Liver (tissue), 3 donors: ENCODE measurements around the gene PIGN.

Source experiments
- ATF3 ChIP-seq: IDR thresholded peaks from 2 replicates; pipeline ENCODE4 v1.6.1; 2016; ENCODE audit warnings: antibody characterized with exemption
- CTCF ChIP-seq: fragments of 150-350 bp; IDR thresholded peaks from 2 replicates; pipeline ENCODE4 v1.5.1; 2017; ENCODE audit warnings: improper control_type of control experiment, low read depth, low read length; ENCODE audit not compliant: missing input control
- EGR1 ChIP-seq, 2 donors: IDR thresholded peaks; 2 replicates each; pipeline ENCODE4 v1.6.1; 2016 to 2018; ENCODE audit warnings: antibody characterized with exemption in 2 of 2, low read depth in 2 of 2
- FOXA1 ChIP-seq: IDR thresholded peaks from 2 replicates; pipeline ENCODE4 v1.6.1; 2016; ENCODE audit warnings: antibody characterized with exemption
- MAX ChIP-seq: IDR thresholded peaks from 2 replicates; pipeline ENCODE4 v1.6.1; 2016; ENCODE audit warnings: antibody characterized with exemption
- RAD21 ChIP-seq, 2 donors: IDR thresholded peaks; 2 replicates each; pipeline ENCODE4 v1.6.1; 2016; ENCODE audit warnings: antibody characterized with exemption in 2 of 2, mild to moderate bottlenecking in 2 of 2
- REST ChIP-seq: IDR thresholded peaks from 2 replicates; pipeline ENCODE4 v1.6.1; 2016; ENCODE audit warnings: antibody characterized with exemption, mild to moderate bottlenecking
- TAF1 ChIP-seq: conservative IDR thresholded peaks from 2 replicates; pipeline ENCODE4 v1.6.1; 2016; ENCODE audit warnings: antibody characterized with exemption, mild to moderate bottlenecking
- YY1 ChIP-seq: IDR thresholded peaks from 2 replicates; pipeline ENCODE4 v1.6.1; 2016; ENCODE audit warnings: antibody characterized with exemption, mild to moderate bottlenecking
- donor health status: healthy.
- donor health status: healthy.

GRCh38 chr18:62061821-62062478 lies 124.9 kb downstream of the PIGN start:
- TF ChIP-seq RAD21 (IDR thresholded peaks at IDR 0.05) (no peak), CTCF (no peak), FOXA1 (no peak), ATF3 (no peak), REST (no peak), TAF1 (no peak), EGR1 (IDR thresholded peaks at IDR 0.05; ENCODE audit: low read depth in 2 of 2) (no peak), MAX (no peak), YY1 (no peak)
